BLaER1 (cell line): ENCODE results near the gene RILPL1.
"Not testable (repeated sequence)": the region's sequence is repeated elsewhere in the genome, so short reads cannot be mapped to it uniquely, and the experiment has no call there.

Experiments used
- H3K27ac ChIP-seq: shearing (Covaris generic); formaldehyde crosslinking; 2 replicates; pipeline ENCODE4 v1.8.1; 2022
- H3K27me3 ChIP-seq: shearing (Covaris generic); formaldehyde crosslinking; 2 replicates; pipeline ENCODE4 v1.8.1; 2022
- H3K36me3 ChIP-seq: shearing (Covaris generic); formaldehyde crosslinking; 2 replicates; pipeline ENCODE4 v1.8.1; 2022
- H3K4me1 ChIP-seq: shearing (Covaris generic); formaldehyde crosslinking; 2 replicates; pipeline ENCODE4 v1.8.1; 2022
- H3K4me2 ChIP-seq: shearing (Covaris generic); formaldehyde crosslinking; 2 replicates; pipeline ENCODE4 v1.8.1; 2022
- H3K4me3 ChIP-seq: shearing (Covaris generic); formaldehyde crosslinking; 2 replicates; pipeline ENCODE4 v1.8.1; 2022
- H3K9ac ChIP-seq: shearing (Covaris generic); formaldehyde crosslinking; 2 replicates; pipeline ENCODE4 v1.8.1; 2022
- H3K9me3 ChIP-seq: shearing (Covaris generic); formaldehyde crosslinking; 2 replicates; pipeline ENCODE4 v1.8.1; 2022
- H4K20me1 ChIP-seq: shearing (Covaris generic); formaldehyde crosslinking; 2 replicates; pipeline ENCODE4 v1.8.1; 2022
- Cebpa-rat ChIP-seq: shearing (Covaris generic); IDR thresholded peaks from 2 replicates; pipeline ENCODE4 v1.8.1; 2022

Gene RILPL1

GRCh38 chr12:123533672-123534643, at the start of gene RILPL1:
Gene RILPL1, minus strand, starts transcription at chr12:123533719. Its CDS starts 237 bp downstream, at chr12:123533482.
- peaks cover 28% of the 10 kb centered on the region for H4K20me1 ChIP-seq
- H3K9me3 ChIP-seq, result no peaks in the 10 kb centered on the region
- H3K27ac ChIP-seq, result peak within 1 kb of the TSS; percentile 87
- no peaks in the 10 kb centered on the region for H3K36me3 ChIP-seq
- peak within 1 kb of the TSS; percentile 84 for H3K4me3 ChIP-seq
- peak within 1 kb of the TSS; percentile 84 for H3K9ac ChIP-seq
- peak within 1 kb of the TSS; percentile 98 for H3K4me2 ChIP-seq
- peaks cover 38% of the 10 kb centered on the region for H3K4me1 ChIP-seq
- no peak for TF ChIP-seq Cebpa-rat
- H3K27me3 ChIP-seq, result no peaks in the 10 kb centered on the region

- Histone ChIP-seq H3K27ac (no peak overlapping the region), H3K27me3 (no peaks in the 10 kb centered on the region), H3K4me1 (peaks cover 31% of the 10 kb centered on the region), H3K9me3 (no peaks in the 10 kb centered on the region), H3K4me2 (no peak overlapping the region), H4K20me1 (peaks cover 14% of the 10 kb centered on the region), H3K4me3 (no peak overlapping the region), H3K36me3 (peaks cover 16% of the 10 kb centered on the region; the same call in 1 of the 2 replicates), H3K9ac (no peak overlapping the region)
- no peak for TF ChIP-seq Cebpa-rat
These were observed 47.3 kb upstream of the RILPL1 start for GRCh38 chr12:123580772-123581171.

- H3K27ac ChIP-seq, H3K4me2 ChIP-seq, H4K20me1 ChIP-seq, H3K9me3 ChIP-seq, H3K4me3 ChIP-seq, H3K9ac ChIP-seq, H3K27me3 ChIP-seq: not testable (repeated sequence)
- peaks cover 16% of the 10 kb centered on the region; the same call in 1 of the 2 replicates for H3K36me3 ChIP-seq
- H3K4me1 ChIP-seq, result peaks cover 22% of the 10 kb centered on the region
These were observed 45.3 kb upstream of the RILPL1 start for GRCh38 chr12:123578829-123579228.

GRCh38 chr12:123578243-123578642, 44.7 kb upstream of the RILPL1 start:
- H3K4me3 ChIP-seq, result no peak overlapping the region
- H3K36me3 ChIP-seq, result peaks cover 16% of the 10 kb centered on the region; the same call in 1 of the 2 replicates
- H4K20me1 ChIP-seq, result no peaks in the 10 kb centered on the region
- no peaks in the 10 kb centered on the region for H3K9me3 ChIP-seq
- TF ChIP-seq Cebpa-rat, result no peak
- no peak overlapping the region for H3K27ac ChIP-seq
- no peak overlapping the region for H3K9ac ChIP-seq
- H3K4me2 ChIP-seq, result no peak overlapping the region
- H3K4me1 ChIP-seq, result peaks cover 20% of the 10 kb centered on the region
- no peaks in the 10 kb centered on the region for H3K27me3 ChIP-seq

DNA sequence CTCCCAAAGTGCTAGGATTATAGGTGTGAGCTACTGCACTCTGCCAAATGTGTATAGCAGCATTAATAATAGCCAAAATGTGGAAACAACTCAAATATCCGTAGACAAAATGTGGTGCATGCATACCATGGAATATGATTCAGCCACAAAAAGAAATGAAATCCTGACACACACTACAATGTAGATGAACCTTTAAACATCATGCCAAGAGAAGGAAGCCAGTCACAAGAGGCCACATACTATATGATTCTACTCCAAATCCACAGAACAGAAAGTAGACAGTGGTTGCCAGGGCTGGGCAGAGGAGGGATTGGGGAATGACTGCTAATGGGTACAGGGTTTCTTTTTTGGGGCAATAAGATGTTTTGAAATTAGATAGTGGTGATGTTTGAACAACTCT, 43.1 kb upstream of the RILPL1 start:
- Histone ChIP-seq H3K4me1 (peaks cover 4% of the 10 kb centered on the region; the same call in 1 of the 2 replicates), H3K4me2 (no peak overlapping the region), H3K27me3 (no peaks in the 10 kb centered on the region), H3K9ac (no peak overlapping the region), H3K4me3 (no peak overlapping the region), H3K9me3 (no peaks in the 10 kb centered on the region), H3K27ac (no peak overlapping the region), H3K36me3 (peaks cover 16% of the 10 kb centered on the region; the same call in 1 of the 2 replicates), H4K20me1 (no peaks in the 10 kb centered on the region)
- TF ChIP-seq Cebpa-rat, result no peak

GRCh38 chr12:123573870-123574269, 40.4 kb upstream of the RILPL1 start:
- Histone ChIP-seq H3K4me1 (0 out of 2 replicates have a peak, but pooled peaks cover 4% of the 10 kb centered on the region), H3K27ac (no peak overlapping the region), H3K4me3 (no peak overlapping the region), H3K27me3 (no peaks in the 10 kb centered on the region), H3K36me3 (peaks cover 16% of the 10 kb centered on the region; the same call in 1 of the 2 replicates), H3K9ac (no peak overlapping the region), H3K4me2 (no peak overlapping the region), H4K20me1 (no peaks in the 10 kb centered on the region), H3K9me3 (no peaks in the 10 kb centered on the region)
- TF ChIP-seq Cebpa-rat, result no peak

DNA sequence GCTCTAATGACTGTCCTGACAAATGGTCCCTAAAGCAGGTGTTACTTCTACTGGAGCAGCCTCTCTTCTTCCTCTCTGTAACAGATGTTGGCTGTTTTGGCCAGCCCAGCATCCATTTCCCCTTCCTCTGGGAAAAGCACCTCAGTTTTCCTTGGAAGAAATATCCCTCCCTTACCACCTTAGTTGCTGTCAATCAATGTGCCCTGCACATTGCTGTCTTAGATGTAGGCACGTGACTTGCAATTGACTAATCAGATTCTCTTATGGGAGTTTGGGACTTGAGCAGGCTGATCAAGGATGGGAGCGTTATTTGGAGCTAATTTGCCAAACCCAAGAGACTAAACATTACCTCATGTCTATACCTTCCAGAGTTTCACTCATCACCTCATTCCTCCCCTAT, 38.9 kb upstream of the RILPL1 start:
- Histone ChIP-seq H3K4me3 (no peak overlapping the region), H3K36me3 (peaks cover 14% of the 10 kb centered on the region; the same call in 1 of the 2 replicates), H3K9me3 (no peaks in the 10 kb centered on the region), H4K20me1 (no peaks in the 10 kb centered on the region), H3K27me3 (no peaks in the 10 kb centered on the region), H3K27ac (no peak overlapping the region), H3K9ac (no peak overlapping the region), H3K4me1 (0 out of 2 replicates have a peak, but pooled peaks cover 4% of the 10 kb centered on the region), H3K4me2 (no peak overlapping the region)
- no peak for TF ChIP-seq Cebpa-rat

DNA sequence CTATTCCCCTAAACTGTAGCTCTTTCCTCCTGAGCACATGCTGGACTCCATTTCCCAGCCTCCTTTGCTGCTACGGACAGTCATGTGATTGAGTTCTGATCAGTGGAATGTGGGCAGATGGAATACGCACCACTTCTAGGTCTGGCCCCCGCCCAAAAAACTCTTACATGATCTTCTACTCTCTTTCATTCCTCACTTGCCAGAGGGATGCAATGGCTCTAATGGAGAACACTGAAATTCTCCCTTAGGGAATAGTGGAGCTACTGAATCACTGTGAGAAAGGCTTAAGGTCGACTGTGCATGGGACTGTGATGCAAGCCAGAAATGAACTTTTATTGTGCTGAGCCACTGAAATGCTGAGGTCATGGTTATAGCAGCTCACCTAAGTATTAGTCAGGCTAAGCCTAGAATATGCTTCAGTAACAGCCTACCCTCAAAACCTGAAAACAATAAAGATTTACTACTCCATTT, 37.9 kb upstream of the RILPL1 start:
- TF ChIP-seq Cebpa-rat, result no peak
- Histone ChIP-seq H3K9ac (no peak overlapping the region), H4K20me1 (no peaks in the 10 kb centered on the region), H3K4me1 (0 out of 2 replicates have a peak, but pooled peaks cover 4% of the 10 kb centered on the region), H3K36me3 (0 out of 2 replicates have a peak, but pooled peaks cover 5% of the 10 kb centered on the region), H3K27ac (no peak overlapping the region), H3K27me3 (no peaks in the 10 kb centered on the region), H3K4me3 (no peak overlapping the region), H3K4me2 (no peak overlapping the region), H3K9me3 (no peaks in the 10 kb centered on the region)

GRCh38 chr12:123559468-123559867, 25.9 kb upstream of the RILPL1 start:
- Histone ChIP-seq H3K4me1 (peaks cover 9% of the 10 kb centered on the region), H3K9ac (no peak overlapping the region), H3K27me3 (no peaks in the 10 kb centered on the region), H4K20me1 (no peaks in the 10 kb centered on the region), H3K4me3 (no peak overlapping the region), H3K27ac (no peak overlapping the region), H3K9me3 (no peaks in the 10 kb centered on the region), H3K4me2 (peak overlapping the region; percentile 37), H3K36me3 (no peaks in the 10 kb centered on the region)
- no peak for TF ChIP-seq Cebpa-rat

GRCh38 chr12:123558487-123558886, 25.0 kb upstream of the RILPL1 start:
- H3K27ac ChIP-seq, H3K4me1 ChIP-seq, H3K27me3 ChIP-seq, H3K9ac ChIP-seq, H4K20me1 ChIP-seq, H3K4me3 ChIP-seq, H3K36me3 ChIP-seq, H3K9me3 ChIP-seq, H3K4me2 ChIP-seq: not testable (repeated sequence)

- H4K20me1 ChIP-seq, H3K27ac ChIP-seq, H3K4me1 ChIP-seq, H3K4me3 ChIP-seq, H3K27me3 ChIP-seq, H3K9me3 ChIP-seq, H3K9ac ChIP-seq, H3K36me3 ChIP-seq, H3K4me2 ChIP-seq: not testable (repeated sequence)
These were observed 21.3 kb upstream of the RILPL1 start for GRCh38 chr12:123554843-123555242.

GRCh38 chr12:123554136-123554535, 20.6 kb upstream of the RILPL1 start:
- H4K20me1 ChIP-seq, H3K9me3 ChIP-seq, H3K27ac ChIP-seq, H3K4me3 ChIP-seq, H3K9ac ChIP-seq, H3K4me2 ChIP-seq, H3K27me3 ChIP-seq, H3K4me1 ChIP-seq, H3K36me3 ChIP-seq: not testable (repeated sequence)
